Transverse colon (tissue), 4 donors: ENCODE data around the gene CLGN.

Experiments used
- CTCF ChIP-seq, 5 experiments: fragments of 200-600 bp in 3 of 5; fragments of 450-650 bp in 2 of 5; sonication (generic) in 3 of 5; IDR thresholded peaks; 1 replicate in 2 of 5; 2 replicates in 3 of 5; pipeline ENCODE4 v1.5.1; 2016 to 2017; ENCODE audit warnings: antibody characterized with exemption in 5 of 5, inconsistent platforms in 3 of 5, mild to moderate bottlenecking in 2 of 5, moderate library complexity in 1 of 5
- EP300 ChIP-seq: sonication (generic); formaldehyde crosslinking; IDR thresholded peaks from one replicate; pipeline ENCODE4 v1.6.1; 2017; ENCODE audit warnings: antibody characterized with exemption, low read depth
- POLR2A ChIP-seq: fragments of 450-650 bp; IDR thresholded peaks from one replicate; pipeline ENCODE4 v1.6.1; 2016; ENCODE audit warnings: antibody characterized with exemption, mild to moderate bottlenecking, moderate library complexity
- POLR2AphosphoS5 ChIP-seq, 3 donors: sonication (generic); formaldehyde crosslinking; IDR thresholded peaks; one replicate each; pipeline ENCODE4 v1.6.1; 2016; ENCODE audit warnings: antibody characterized with exemption in 3 of 3

GRCh38 chr4:140357868-140358267 is 69.6 kb downstream of the CLGN start:
- TF ChIP-seq CTCF (IDR thresholded peaks at IDR 0.05) (no peak), EP300 (no peak), POLR2A (no peak), POLR2AphosphoS5 (IDR thresholded peaks at IDR 0.05) (no peak)
